GM10266 (cell line): Measurements from ENCODE around the gene DIDO1.
"Not testable (repeated sequence)": the region's sequence is repeated elsewhere in the genome, so short reads cannot be mapped to it uniquely, and the experiment has no call there.

ENCODE experiments used
- DNase-seq: peaks from one replicate; pipeline ENCODE4 v3.0.0; 2012; ENCODE audit errors: extremely low spot score
- TF ChIP-seq, protein P1 (sequence below): IDR thresholded peaks from 2 replicates; pipeline ENCODE4 v1.5.1; 2012; ENCODE audit warnings: mild to moderate bottlenecking, low read depth; ENCODE audit not compliant: control insufficient read depth, insufficient read depth; ENCODE audit errors: missing control alignments

DIDO1 gene

DNA sequence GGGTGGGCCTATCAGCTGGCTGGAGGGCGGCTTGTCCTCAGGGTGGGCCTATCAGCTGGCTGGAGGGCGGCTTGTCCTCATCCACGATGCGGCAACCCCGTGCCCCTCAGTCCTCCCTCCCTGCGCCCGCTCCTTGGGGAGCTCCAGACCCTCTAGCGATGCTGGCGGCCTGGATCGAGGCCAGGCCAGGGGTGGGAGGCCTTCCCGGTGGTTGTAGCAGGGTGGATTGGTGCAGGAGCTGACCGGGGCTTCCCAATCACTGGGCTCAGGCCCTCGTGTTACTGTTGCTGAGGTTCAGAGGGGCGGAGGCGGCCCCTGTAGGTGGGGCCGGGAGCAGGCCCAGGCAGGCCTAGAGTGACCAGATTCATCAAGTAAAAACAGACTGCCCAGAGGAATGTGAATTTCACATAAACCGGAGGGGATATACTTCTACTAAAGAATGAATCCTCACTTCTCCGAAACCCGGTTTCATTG lies 35.0 kb upstream of the DIDO1 start:
- TF ChIP-seq, protein P1, sequence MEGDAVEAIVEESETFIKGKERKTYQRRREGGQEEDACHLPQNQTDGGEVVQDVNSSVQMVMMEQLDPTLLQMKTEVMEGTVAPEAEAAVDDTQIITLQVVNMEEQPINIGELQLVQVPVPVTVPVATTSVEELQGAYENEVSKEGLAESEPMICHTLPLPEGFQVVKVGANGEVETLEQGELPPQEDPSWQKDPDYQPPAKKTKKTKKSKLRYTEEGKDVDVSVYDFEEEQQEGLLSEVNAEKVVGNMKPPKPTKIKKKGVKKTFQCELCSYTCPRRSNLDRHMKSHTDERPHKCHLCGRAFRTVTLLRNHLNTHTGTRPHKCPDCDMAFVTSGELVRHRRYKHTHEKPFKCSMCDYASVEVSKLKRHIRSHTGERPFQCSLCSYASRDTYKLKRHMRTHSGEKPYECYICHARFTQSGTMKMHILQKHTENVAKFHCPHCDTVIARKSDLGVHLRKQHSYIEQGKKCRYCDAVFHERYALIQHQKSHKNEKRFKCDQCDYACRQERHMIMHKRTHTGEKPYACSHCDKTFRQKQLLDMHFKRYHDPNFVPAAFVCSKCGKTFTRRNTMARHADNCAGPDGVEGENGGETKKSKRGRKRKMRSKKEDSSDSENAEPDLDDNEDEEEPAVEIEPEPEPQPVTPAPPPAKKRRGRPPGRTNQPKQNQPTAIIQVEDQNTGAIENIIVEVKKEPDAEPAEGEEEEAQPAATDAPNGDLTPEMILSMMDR, result no peak
- DNase-seq, result no peak

DNA sequence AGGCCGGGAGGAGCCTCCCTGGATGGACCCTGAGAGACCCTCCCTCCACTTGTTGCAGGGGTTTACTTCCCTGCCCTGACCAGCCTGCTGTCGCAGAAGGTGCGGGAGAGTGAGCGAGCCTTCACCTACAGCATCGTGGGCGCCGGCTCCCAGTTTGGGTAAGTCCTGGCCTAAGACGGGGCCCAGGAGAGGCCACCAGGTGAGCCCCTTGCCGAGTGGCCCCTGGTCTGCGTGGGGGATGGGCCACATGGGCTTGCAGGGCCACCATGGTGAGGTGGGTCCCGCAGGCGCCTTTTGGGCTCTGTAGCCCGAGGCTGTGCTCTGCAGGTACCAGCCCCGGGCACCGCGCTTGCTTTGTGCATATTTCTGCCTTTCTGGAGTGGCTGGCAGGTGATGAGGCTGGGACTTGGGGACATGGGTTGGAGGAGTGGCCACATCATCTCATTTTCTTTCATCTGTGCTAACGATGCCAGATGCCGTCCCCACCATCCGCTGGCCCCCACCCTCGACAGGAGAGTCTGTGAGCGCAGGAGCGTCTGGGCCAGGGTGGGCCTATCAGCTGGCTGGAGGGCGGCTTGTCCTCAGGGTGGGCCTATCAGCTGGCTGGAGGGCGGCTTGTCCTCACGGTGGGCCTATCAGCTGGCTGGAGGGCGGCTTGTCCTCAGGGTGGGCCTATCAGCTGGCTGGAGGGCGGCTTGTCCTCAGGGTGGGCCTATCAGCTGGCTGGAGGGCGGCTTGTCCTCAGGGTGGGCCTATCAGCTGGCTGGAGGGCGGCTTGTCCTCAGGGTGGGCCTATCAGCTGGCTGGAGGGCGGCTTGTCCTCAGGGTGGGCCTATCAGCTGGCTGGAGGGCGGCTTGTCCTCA lies 34.4 kb upstream of the DIDO1 start:
- DNase-seq, result not testable (repeated sequence)

DNA sequence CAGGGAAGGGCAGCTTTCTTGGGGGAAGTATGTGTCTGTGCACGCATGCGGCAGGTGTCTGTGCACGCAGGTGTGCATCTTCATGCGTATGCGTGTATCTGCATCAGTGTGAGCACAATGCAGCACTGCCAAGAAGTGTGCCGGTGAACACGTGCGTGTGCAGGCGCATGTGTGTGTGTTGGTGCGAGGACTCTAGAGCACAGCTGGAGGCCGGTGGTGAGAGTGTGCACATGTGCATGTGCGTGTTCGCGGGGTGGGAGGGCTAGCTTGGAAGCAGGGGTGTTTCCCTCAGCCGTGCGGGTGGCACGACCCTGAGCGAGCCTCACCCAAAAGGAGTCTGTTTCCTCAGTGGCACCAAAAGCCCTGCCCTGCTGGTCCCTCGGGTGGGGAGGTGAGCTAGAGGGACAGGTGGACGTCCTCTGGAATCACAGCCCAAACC lies 33.7 kb upstream of the DIDO1 start:
- TF ChIP-seq, protein P1, result no peak
- DNase-seq, result no peak

DNA sequence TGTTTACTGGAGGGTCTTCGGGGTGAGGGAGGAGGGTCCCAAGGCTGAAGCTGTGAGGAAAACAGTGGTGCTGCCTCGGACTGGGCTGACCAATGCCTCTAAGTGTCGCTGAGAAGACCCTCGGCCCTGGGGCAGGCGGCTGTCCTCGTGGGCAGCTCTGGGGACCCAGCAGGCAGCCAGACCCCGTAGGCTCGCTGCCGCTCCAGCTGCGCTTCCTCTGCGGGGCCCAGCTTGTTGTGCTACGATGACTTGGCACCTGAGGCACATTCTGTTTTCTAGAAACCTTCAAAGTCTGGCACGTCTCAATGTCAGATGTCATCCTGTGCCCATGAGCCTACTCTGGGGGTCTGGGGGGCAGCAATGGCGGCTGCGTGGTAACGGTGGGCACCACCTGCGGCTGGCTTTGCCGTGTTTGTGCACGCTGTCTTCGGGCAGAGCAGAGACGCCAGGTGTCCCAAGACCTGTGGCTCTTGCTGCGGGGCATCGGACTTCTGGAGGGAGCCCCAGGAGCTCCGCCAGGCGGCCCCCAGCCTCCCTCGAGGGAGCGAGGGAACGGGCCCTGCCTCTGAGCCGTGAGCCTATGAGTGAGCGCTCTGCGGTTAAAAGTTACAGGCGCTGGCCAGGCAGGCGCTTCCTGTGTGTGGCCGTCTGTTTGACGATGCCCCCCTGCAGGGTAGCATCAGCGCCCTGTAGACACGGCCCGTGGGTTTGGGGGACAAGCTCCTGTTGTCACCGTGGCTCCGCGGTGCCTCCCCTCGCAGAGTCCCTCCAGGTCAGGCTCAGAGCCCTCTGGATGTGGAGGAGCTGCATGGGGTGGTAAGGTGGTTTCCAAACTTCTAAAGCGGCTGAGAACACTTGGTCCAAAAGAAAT lies 33.0 kb upstream of the DIDO1 start:
- DNase-seq, result no peak
- TF ChIP-seq, protein P1, result no peak

DNA sequence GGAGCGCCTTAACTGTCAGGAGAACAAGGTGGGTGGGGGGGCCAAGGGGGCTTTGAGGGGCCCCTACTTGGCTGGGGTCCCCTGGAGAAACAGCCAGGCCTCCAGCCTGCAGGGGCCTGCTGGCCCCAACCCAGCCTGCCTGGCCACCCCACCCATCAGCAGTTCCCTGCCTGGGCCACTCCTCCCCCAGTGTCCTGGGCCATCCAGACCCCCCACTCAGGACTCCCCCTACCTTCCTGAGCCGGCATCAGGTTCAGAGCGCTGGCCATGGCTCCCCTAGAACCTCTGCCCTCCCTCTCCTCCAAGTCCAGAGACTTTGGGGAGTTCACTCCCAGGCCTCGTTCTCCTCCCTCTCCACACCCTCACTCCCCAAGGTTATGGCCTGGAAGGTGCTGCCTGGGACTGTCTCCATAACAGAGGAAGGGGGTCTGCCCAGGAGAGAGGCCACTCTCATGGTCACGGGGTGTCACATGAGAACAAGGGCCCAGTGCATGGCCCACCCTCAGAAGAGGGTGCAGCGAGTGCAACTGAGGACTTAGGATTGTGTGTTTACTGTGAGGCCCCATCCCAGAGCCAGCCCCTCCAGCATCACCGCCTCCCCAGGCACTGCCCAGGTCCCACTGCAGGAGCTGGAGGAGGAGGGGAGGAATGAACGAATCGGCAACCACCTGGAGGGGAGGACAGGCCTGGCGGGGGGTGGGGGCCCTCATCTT lies 32.2 kb upstream of the DIDO1 start:
- no peak for DNase-seq

GRCh38 chr20:62957136-62958117 lies 31.1 kb upstream of the DIDO1 start:
- DNase-seq, result no peak
- TF ChIP-seq, protein P1, result no peak

More for the DNA sequence above, 32.2 kb upstream of the DIDO1 start:
- TF ChIP-seq, protein P1, result no peak
